Gastroesophageal sphincter (tissue), 4 donors: ENCODE data around the gene ATP6V0B. TPM values are rescaled to one million over a fixed set of nuclear protein-coding genes. Genes with fewer than 3 reads are reported as not detected.

Experiments
- ATAC-seq: fragments of 150-250 bp; one replicate; pipeline ENCODE4 v1.9.1; 2016; ENCODE audit warnings: mild to moderate bottlenecking, moderate library complexity
- H3K27ac ChIP-seq, 4 donors: fragments of 200-600 bp; sonication (generic) in 3 of 4; 1 replicate in 3 of 4; 2 replicates in 1 of 4; pipeline ENCODE4 v1.5.1; 2016 to 2019
- H3K27me3 ChIP-seq: fragments of 200-600 bp; sonication (generic); one replicate; pipeline ENCODE4 v1.5.1; 2019
- H3K36me3 ChIP-seq, 2 donors: fragments of 200-600 bp; sonication (generic); one replicate each; pipeline ENCODE4 v1.5.1; 2019; ENCODE audit warnings: control low read depth in 1 of 2
- H3K4me1 ChIP-seq, 3 donors: fragments of 200-600 bp; sonication (generic); 1 replicate in 2 of 3; 2 replicates in 1 of 3; pipeline ENCODE4 v1.5.1; 2016 to 2019; ENCODE audit warnings: control low read depth in 2 of 3
- H3K4me3 ChIP-seq, 2 donors: fragments of 200-600 bp; sonication (generic); one replicate each; pipeline ENCODE4 v1.5.1; 2019; ENCODE audit warnings: mild to moderate bottlenecking in 1 of 2, moderate library complexity in 1 of 2
- H3K9me3 ChIP-seq, 3 donors: fragments of 200-600 bp; sonication (generic); one replicate each; pipeline ENCODE4 v1.5.1; 2017 to 2019; ENCODE audit warnings: control low read depth in 2 of 3
- CTCF ChIP-seq, 4 experiments: fragments of 200-600 bp in 2 of 4; fragments of 450-650 bp in 2 of 4; sonication (generic) in 1 of 4; IDR thresholded peaks; one replicate each; pipeline ENCODE4 v1.5.1; 2017 to 2019; ENCODE audit warnings: antibody characterized with exemption in 4 of 4, mild to moderate bottlenecking in 2 of 4, moderate library complexity in 2 of 4
- EP300 ChIP-seq: sonication (generic); formaldehyde crosslinking; IDR thresholded peaks from one replicate; pipeline ENCODE4 v1.6.1; 2017; ENCODE audit warnings: antibody characterized with exemption, mild to moderate bottlenecking
- POLR2A ChIP-seq, 2 donors: fragments of 450-650 bp; IDR thresholded peaks; one replicate each; pipeline ENCODE4 v1.6.1; 2017; ENCODE audit warnings: antibody characterized with exemption in 2 of 2, mild to moderate bottlenecking in 2 of 2, moderate library complexity in 1 of 2
- POLR2AphosphoS5 ChIP-seq: sonication (generic); formaldehyde crosslinking; IDR thresholded peaks from one replicate; pipeline ENCODE4 v1.6.1; 2017; ENCODE audit warnings: antibody characterized with exemption
- WGBS, 2 donors: methylation state at CpG; one replicate each; pipeline ENCODE4 v1.1.5; 2018; ENCODE audit warnings: low coverage in 1 of 2; 5-methylcytosine and 5-hydroxymethylcytosine counted together
- total RNA-seq, 4 donors: library from RNA; depleted of rRNA; stranded (reverse); fragments of >200 nt; gene quantifications; one replicate each; pipeline ENCODE4 v1.1.0, GENCODE V29; 2016

ATP6V0B gene
- total RNA-seq, 4 donors from 2014 or later: 67.9 to 107 (median 89.9) TPM

- H3K27me3 ChIP-seq: no peaks in the 10 kb centered on the region
- TF ChIP-seq POLR2A (IDR thresholded peaks at IDR 0.05) (no peak), EP300 (no peak), POLR2AphosphoS5 (no peak), CTCF (IDR thresholded peaks at IDR 0.05) (no peak)
- no peak for ATAC-seq
- WGBS, 2 donors: 95 to 97% methylated on average over 4 to 6 of the region's 8 CpGs
- H3K9me3 ChIP-seq: no peaks in the 10 kb centered on the region
- no peak overlapping the region for H3K27ac ChIP-seq
- peaks cover 0 to 55% of the 10 kb centered on the region in 2 donors for H3K36me3 ChIP-seq
- H3K4me3 ChIP-seq: no peak overlapping the region
- peaks cover 0 to 3% (median 0%) of the 10 kb centered on the region in 3 donors for H3K4me1 ChIP-seq
These were observed 18.5 kb upstream of the ATP6V0B start for GRCh38 chr1:43956234-43956633.

GRCh38 chr1:43957407-43958040 lies 17.2 kb upstream of the ATP6V0B start:
- H3K4me1 ChIP-seq: no peaks in the 10 kb centered on the region
- H3K27me3 ChIP-seq: no peaks in the 10 kb centered on the region
- TF ChIP-seq POLR2AphosphoS5 (no peak), POLR2A (IDR thresholded peaks at IDR 0.05) (no peak), CTCF (IDR thresholded peaks at IDR 0.05) (no peak), EP300 (no peak)
- no peak overlapping the region for H3K27ac ChIP-seq
- no peak overlapping the region for H3K4me3 ChIP-seq
- ATAC-seq: no peak
- WGBS, 2 donors: 85 to 89% methylated on average over 3 to 5 of the region's 7 CpGs
- no peaks in the 10 kb centered on the region for H3K9me3 ChIP-seq
- peaks cover 0 to 66% of the 10 kb centered on the region in 2 donors for H3K36me3 ChIP-seq

- TF ChIP-seq POLR2A (IDR thresholded peaks at IDR 0.05) (no peak), POLR2AphosphoS5 (no peak), CTCF (IDR thresholded peaks at IDR 0.05) (no peak), EP300 (no peak)
- Histone ChIP-seq H3K4me3 (no peak overlapping the region), H3K4me1 (no peaks in the 10 kb centered on the region), H3K27me3 (no peaks in the 10 kb centered on the region), H3K9me3 (no peaks in the 10 kb centered on the region), H3K27ac (no peak overlapping the region), H3K36me3 (peaks cover 0 to 77% of the 10 kb centered on the region in 2 donors)
- 63 to 87% methylated on average over 6 to 7 of the region's 9 CpGs for WGBS, 2 donors
- ATAC-seq: no peak
These were observed 16.2 kb upstream of the ATP6V0B start for GRCh38 chr1:43958351-43959255.

- Histone ChIP-seq H3K27me3 (no peaks in the 10 kb centered on the region), H3K27ac (no peak overlapping the region), H3K9me3 (no peaks in the 10 kb centered on the region), H3K4me1 (no peaks in the 10 kb centered on the region), H3K4me3 (no peak overlapping the region), H3K36me3 (peaks cover 0 to 99% of the 10 kb centered on the region in 2 donors)
- 86% methylated on average over 8 of the region's 8 CpGs; no CpG with 5 or more reads in 1 of the 2 donors for WGBS, 2 donors
- ATAC-seq: no peak
- TF ChIP-seq POLR2A (IDR thresholded peaks at IDR 0.05) (no peak), CTCF (IDR thresholded peaks at IDR 0.05) (no peak), POLR2AphosphoS5 (no peak), EP300 (no peak)
These were observed 14.0 kb upstream of the ATP6V0B start for GRCh38 chr1:43960798-43961197.
